ENCODE measurements around the gene STAB2. TPM values are rescaled to one million over a fixed set of nuclear protein-coding genes. Genes with fewer than 3 reads are reported as not detected.

Gene STAB2
- total RNA-seq, 1 donor from 2014 or later = 0.03 TPM

- no peak for TF ChIP-seq CTCF (IDR thresholded peaks at IDR 0.05; ENCODE audit: borderline replicate concordance)
- Histone ChIP-seq H3K36me3 (no peaks in the 10 kb centered on the region), H3K27me3 (ENCODE audit: low read depth) (peaks cover 33% of the 10 kb centered on the region), H3K9me3 (replicated peaks) (no peaks in the 10 kb centered on the region), H3K4me3 (no peak overlapping the region), H3K4me1 (no peaks in the 10 kb centered on the region), H3K27ac (replicated peaks) (no peak overlapping the region)
- intact Hi-C loops (cut with micrococcal nuclease) = no loop called here
- DNase-seq = no peak
Observed at GRCh38 chr12:103687253-103687652, 100.2 kb downstream of the STAB2 start.

DNA sequence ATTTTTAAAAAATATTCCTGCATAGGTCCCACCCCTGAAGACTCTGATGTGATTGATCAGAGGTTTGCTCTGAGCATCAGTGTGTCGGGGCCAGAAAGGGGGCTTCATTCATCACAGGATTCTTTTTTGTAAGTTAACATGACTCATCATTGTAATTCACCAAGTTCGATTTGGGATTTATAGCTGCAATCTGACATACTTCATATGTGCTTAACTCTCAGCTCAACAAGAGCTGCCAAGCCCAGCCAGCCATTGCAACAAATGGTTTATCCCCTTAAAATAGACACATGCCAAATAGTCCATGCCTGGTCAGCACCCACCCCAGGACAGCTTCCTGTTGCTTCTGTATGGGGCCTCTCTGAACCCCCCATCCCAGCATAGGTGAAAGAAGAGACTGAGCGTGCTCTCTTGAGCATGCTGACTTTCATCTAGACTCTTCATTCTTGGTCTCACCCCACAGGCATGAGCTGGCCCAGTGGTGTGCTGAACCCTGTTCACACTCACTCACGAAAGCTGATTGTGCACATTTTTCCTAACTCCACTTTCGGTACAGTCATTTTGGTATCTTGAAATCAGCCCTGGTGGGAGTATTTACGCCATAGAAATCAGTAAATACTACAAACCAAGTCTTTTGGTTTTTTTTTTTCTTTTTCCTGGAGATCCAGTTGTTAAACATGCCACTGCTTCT, 101.4 kb downstream of the STAB2 start:
- no peak overlapping the region for H3K27ac ChIP-seq (replicated peaks)
- H3K27me3 ChIP-seq (ENCODE audit: low read depth) = peaks cover 33% of the 10 kb centered on the region
- H3K4me3 ChIP-seq = no peak overlapping the region
- intact Hi-C loops (cut with micrococcal nuclease) = no loop called here
- DNase-seq = no peak
- H3K9me3 ChIP-seq (replicated peaks) = no peaks in the 10 kb centered on the region
- no peaks in the 10 kb centered on the region for H3K36me3 ChIP-seq
- no peak for TF ChIP-seq CTCF (IDR thresholded peaks at IDR 0.05; ENCODE audit: borderline replicate concordance)
- no peaks in the 10 kb centered on the region for H3K4me1 ChIP-seq

- no peak for DNase-seq
- Histone ChIP-seq H3K27me3 (ENCODE audit: low read depth) (peaks cover 33% of the 10 kb centered on the region), H3K9me3 (replicated peaks) (no peaks in the 10 kb centered on the region), H3K4me1 (no peaks in the 10 kb centered on the region), H3K4me3 (no peak overlapping the region), H3K36me3 (no peaks in the 10 kb centered on the region), H3K27ac (replicated peaks) (no peak overlapping the region)
- intact Hi-C loops (cut with micrococcal nuclease) = no loop called here
- no peak for TF ChIP-seq CTCF (IDR thresholded peaks at IDR 0.05; ENCODE audit: borderline replicate concordance)
Observed at GRCh38 chr12:103690426-103690825, 103.4 kb downstream of the STAB2 start.

DNA sequence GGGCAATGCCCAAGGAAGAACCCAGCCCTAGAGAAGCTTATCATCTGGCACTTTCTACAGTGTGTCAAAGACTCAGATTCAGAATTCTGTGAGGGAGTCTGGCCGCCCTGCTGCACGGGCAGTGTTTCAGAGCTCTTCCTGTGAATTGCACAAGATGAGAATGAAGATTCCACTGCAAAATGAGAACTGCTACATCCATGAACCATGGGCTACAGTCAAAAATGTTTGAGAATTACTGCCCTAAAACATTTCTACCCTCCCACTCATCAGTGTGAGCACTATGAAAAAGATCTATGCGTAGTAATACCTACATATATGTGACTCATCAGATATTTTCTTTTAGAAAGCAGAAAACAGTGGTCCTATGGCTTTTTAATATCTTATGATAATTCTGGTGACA, 104.0 kb downstream of the STAB2 start:
- Histone ChIP-seq H3K27ac (replicated peaks) (no peak overlapping the region), H3K27me3 (ENCODE audit: low read depth) (peaks cover 35% of the 10 kb centered on the region), H3K9me3 (replicated peaks) (no peaks in the 10 kb centered on the region), H3K4me3 (no peak overlapping the region), H3K36me3 (no peaks in the 10 kb centered on the region), H3K4me1 (no peaks in the 10 kb centered on the region)
- intact Hi-C loops (cut with micrococcal nuclease) = no loop called here
- no peak for DNase-seq
- TF ChIP-seq CTCF (IDR thresholded peaks at IDR 0.05; ENCODE audit: borderline replicate concordance) = no peak

DNA sequence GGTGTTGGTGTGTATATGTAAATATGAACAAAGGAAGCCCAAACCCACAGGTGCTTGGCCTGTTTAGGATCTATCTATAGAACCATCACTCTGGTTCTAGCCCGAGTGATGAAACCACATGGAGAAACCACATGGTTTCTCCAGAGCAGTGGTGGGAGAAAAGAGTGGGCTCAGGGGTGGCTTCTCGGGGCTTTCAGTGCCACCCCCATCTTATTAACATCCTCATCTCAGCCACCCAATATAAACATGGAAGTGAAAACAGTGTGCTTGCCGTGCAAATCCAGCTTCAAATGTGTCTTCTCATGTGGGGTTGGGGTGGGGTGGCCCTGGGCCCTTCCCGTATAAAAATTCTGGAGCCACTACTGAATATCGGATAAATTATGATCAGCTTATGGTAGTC, 109.0 kb downstream of the STAB2 start:
- no peak for DNase-seq
- no peaks in the 10 kb centered on the region for H3K36me3 ChIP-seq
- H3K27me3 ChIP-seq (ENCODE audit: low read depth) = peaks cover 29% of the 10 kb centered on the region
- H3K27ac ChIP-seq (replicated peaks) = no peak overlapping the region
- intact Hi-C loops (cut with micrococcal nuclease) = no loop called here
- no peaks in the 10 kb centered on the region for H3K4me1 ChIP-seq
- H3K9me3 ChIP-seq (replicated peaks) = no peaks in the 10 kb centered on the region
- H3K4me3 ChIP-seq = no peak overlapping the region
- TF ChIP-seq CTCF (IDR thresholded peaks at IDR 0.05; ENCODE audit: borderline replicate concordance) = no peak
